Measurements from ENCODE around the gene SLC9A9.

DNA sequence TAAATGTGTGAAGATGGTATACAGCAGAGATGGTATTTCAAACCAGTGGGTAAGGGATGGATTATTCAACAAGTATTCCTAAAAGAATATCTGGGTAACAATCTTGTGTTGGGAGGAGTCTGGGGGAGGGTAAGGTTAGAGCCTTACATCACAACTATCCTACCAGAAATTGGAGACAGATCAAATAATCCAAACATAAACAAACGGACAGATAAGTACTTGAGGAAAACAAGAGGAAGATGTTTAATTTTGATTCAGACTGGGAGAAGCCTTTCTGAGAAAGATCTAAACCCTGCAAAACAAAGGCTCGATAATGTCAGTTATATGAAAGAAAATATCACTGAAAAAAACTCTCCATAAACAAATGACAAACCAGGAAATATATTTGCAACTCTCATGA, 77.9 kb downstream of the SLC9A9 start:
- TF ChIP-seq ZNF354B (CRISPR knock-in tag; IDR thresholded peaks at IDR 0.05): no peak
- no peak for TF ChIP-seq TBP (optimal IDR thresholded peaks at IDR 0.05; ENCODE audit: low read depth, low read length)
- TF ChIP-seq JUNB (CRISPR knock-in tag; conservative IDR thresholded peaks at IDR 0.05): no peak
- no peak for TF ChIP-seq ZNF699 (CRISPR knock-in tag; IDR thresholded peaks at IDR 0.05; ENCODE audit: insufficient replicate concordance)
- no peak for TF ChIP-seq TFAM (CRISPR knock-in tag; conservative IDR thresholded peaks at IDR 0.05)
- no peak for TF ChIP-seq FOSL1 (tag; conservative IDR thresholded peaks at IDR 0.05)
- TF ChIP-seq, protein P1, sequence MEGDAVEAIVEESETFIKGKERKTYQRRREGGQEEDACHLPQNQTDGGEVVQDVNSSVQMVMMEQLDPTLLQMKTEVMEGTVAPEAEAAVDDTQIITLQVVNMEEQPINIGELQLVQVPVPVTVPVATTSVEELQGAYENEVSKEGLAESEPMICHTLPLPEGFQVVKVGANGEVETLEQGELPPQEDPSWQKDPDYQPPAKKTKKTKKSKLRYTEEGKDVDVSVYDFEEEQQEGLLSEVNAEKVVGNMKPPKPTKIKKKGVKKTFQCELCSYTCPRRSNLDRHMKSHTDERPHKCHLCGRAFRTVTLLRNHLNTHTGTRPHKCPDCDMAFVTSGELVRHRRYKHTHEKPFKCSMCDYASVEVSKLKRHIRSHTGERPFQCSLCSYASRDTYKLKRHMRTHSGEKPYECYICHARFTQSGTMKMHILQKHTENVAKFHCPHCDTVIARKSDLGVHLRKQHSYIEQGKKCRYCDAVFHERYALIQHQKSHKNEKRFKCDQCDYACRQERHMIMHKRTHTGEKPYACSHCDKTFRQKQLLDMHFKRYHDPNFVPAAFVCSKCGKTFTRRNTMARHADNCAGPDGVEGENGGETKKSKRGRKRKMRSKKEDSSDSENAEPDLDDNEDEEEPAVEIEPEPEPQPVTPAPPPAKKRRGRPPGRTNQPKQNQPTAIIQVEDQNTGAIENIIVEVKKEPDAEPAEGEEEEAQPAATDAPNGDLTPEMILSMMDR (IDR thresholded peaks at IDR 0.05 in 2 of 3, conservative IDR thresholded peaks at IDR 0.05 in 1 of 3; ENCODE audit: insufficient read depth in 2 of 3, low read depth in 1 of 3, low read length in 3 of 3): no peak
- no peak for TF ChIP-seq ZBTB8A (IDR thresholded peaks at IDR 0.05; ENCODE audit: partially characterized antibody)
- TF ChIP-seq, protein P2, sequence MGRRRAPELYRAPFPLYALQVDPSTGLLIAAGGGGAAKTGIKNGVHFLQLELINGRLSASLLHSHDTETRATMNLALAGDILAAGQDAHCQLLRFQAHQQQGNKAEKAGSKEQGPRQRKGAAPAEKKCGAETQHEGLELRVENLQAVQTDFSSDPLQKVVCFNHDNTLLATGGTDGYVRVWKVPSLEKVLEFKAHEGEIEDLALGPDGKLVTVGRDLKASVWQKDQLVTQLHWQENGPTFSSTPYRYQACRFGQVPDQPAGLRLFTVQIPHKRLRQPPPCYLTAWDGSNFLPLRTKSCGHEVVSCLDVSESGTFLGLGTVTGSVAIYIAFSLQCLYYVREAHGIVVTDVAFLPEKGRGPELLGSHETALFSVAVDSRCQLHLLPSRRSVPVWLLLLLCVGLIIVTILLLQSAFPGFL (CRISPR knock-in tag; IDR thresholded peaks at IDR 0.05): no peak
- TF ChIP-seq EGR1 (conservative IDR thresholded peaks at IDR 0.05): no peak
- TF ChIP-seq, protein P3, sequence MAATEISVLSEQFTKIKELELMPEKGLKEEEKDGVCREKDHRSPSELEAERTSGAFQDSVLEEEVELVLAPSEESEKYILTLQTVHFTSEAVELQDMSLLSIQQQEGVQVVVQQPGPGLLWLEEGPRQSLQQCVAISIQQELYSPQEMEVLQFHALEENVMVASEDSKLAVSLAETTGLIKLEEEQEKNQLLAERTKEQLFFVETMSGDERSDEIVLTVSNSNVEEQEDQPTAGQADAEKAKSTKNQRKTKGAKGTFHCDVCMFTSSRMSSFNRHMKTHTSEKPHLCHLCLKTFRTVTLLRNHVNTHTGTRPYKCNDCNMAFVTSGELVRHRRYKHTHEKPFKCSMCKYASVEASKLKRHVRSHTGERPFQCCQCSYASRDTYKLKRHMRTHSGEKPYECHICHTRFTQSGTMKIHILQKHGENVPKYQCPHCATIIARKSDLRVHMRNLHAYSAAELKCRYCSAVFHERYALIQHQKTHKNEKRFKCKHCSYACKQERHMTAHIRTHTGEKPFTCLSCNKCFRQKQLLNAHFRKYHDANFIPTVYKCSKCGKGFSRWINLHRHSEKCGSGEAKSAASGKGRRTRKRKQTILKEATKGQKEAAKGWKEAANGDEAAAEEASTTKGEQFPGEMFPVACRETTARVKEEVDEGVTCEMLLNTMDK (IDR thresholded peaks at IDR 0.05; ENCODE audit: borderline replicate concordance, insufficient read depth, low read depth, low read length, poor library complexity, severe bottlenecking): no peak
- TF ChIP-seq, protein P4, sequence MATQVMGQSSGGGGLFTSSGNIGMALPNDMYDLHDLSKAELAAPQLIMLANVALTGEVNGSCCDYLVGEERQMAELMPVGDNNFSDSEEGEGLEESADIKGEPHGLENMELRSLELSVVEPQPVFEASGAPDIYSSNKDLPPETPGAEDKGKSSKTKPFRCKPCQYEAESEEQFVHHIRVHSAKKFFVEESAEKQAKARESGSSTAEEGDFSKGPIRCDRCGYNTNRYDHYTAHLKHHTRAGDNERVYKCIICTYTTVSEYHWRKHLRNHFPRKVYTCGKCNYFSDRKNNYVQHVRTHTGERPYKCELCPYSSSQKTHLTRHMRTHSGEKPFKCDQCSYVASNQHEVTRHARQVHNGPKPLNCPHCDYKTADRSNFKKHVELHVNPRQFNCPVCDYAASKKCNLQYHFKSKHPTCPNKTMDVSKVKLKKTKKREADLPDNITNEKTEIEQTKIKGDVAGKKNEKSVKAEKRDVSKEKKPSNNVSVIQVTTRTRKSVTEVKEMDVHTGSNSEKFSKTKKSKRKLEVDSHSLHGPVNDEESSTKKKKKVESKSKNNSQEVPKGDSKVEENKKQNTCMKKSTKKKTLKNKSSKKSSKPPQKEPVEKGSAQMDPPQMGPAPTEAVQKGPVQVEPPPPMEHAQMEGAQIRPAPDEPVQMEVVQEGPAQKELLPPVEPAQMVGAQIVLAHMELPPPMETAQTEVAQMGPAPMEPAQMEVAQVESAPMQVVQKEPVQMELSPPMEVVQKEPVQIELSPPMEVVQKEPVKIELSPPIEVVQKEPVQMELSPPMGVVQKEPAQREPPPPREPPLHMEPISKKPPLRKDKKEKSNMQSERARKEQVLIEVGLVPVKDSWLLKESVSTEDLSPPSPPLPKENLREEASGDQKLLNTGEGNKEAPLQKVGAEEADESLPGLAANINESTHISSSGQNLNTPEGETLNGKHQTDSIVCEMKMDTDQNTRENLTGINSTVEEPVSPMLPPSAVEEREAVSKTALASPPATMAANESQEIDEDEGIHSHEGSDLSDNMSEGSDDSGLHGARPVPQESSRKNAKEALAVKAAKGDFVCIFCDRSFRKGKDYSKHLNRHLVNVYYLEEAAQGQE (IDR thresholded peaks at IDR 0.05; ENCODE audit: borderline replicate concordance): no peak
- TF ChIP-seq, protein P4 (CRISPR knock-in tag; IDR thresholded peaks at IDR 0.05; ENCODE audit: low read depth): no peak
